ENCODE measurements around the gene DNAH3.

Gene DNAH3

GRCh38 chr16:21194771-21195301 is 44.2 kb upstream of the DNAH3 start:
- no peak for TF ChIP-seq CTCF (IDR thresholded peaks at IDR 0.05)
- peaks cover 5% of the 10 kb centered on the region for H3K4me1 Mint-ChIP-seq

GRCh38 chr16:21192991-21193390 is 42.3 kb upstream of the DNAH3 start:
- Mint-ChIP-seq H3K36me3 (ENCODE audit: low read depth) (no peaks in the 10 kb centered on the region), H3K4me3 (no peak overlapping the region), H3K9me3 (peaks cover 9% of the 10 kb centered on the region), H3K4me1 (peaks cover 5% of the 10 kb centered on the region), H3K27ac (no peak overlapping the region), H3K27me3 (ENCODE audit: low read depth, poor library complexity) (peaks cover 30% of the 10 kb centered on the region)
- DNase-seq, result no peak
- no peak for TF ChIP-seq CTCF (IDR thresholded peaks at IDR 0.05)

More at GRCh38 chr16:21194771-21195301, 44.2 kb upstream of the DNAH3 start:
- Mint-ChIP-seq H3K27ac (no peak overlapping the region), H3K9me3 (peaks cover 9% of the 10 kb centered on the region), H3K36me3 (ENCODE audit: low read depth) (no peaks in the 10 kb centered on the region), H3K4me3 (no peak overlapping the region), H3K27me3 (ENCODE audit: low read depth, poor library complexity) (peaks cover 27% of the 10 kb centered on the region)
- no peak for DNase-seq

GRCh38 chr16:21190599-21190998 is 40.0 kb upstream of the DNAH3 start:
- H3K27me3 Mint-ChIP-seq (ENCODE audit: low read depth, poor library complexity), result peaks cover 22% of the 10 kb centered on the region
- peaks cover 5% of the 10 kb centered on the region for H3K4me1 Mint-ChIP-seq
- no peaks in the 10 kb centered on the region for H3K36me3 Mint-ChIP-seq (ENCODE audit: low read depth)
- DNase-seq, result no peak
- peaks cover 9% of the 10 kb centered on the region for H3K9me3 Mint-ChIP-seq
- TF ChIP-seq CTCF (IDR thresholded peaks at IDR 0.05), result no peak
- H3K27ac Mint-ChIP-seq, result no peak overlapping the region
- no peak overlapping the region for H3K4me3 Mint-ChIP-seq

- H3K27me3 Mint-ChIP-seq (ENCODE audit: low read depth, poor library complexity), result peaks cover 16% of the 10 kb centered on the region
- DNase-seq, result no peak
- H3K27ac Mint-ChIP-seq, result no peak overlapping the region
- no peak for TF ChIP-seq CTCF (IDR thresholded peaks at IDR 0.05)
- no peaks in the 10 kb centered on the region for H3K36me3 Mint-ChIP-seq (ENCODE audit: low read depth)
- H3K9me3 Mint-ChIP-seq, result peaks cover 9% of the 10 kb centered on the region
- peaks cover 5% of the 10 kb centered on the region for H3K4me1 Mint-ChIP-seq
- no peak overlapping the region for H3K4me3 Mint-ChIP-seq
These were observed 39.4 kb upstream of the DNAH3 start for GRCh38 chr16:21190013-21190412.

- no peak for DNase-seq
- Mint-ChIP-seq H3K27ac (no peak overlapping the region), H3K27me3 (ENCODE audit: low read depth, poor library complexity) (peaks cover 16% of the 10 kb centered on the region), H3K36me3 (ENCODE audit: low read depth) (no peaks in the 10 kb centered on the region), H3K4me1 (no peaks in the 10 kb centered on the region), H3K4me3 (no peak overlapping the region), H3K9me3 (peaks cover 13% of the 10 kb centered on the region)
- no peak for TF ChIP-seq CTCF (IDR thresholded peaks at IDR 0.05)
These were observed 38.7 kb upstream of the DNAH3 start for GRCh38 chr16:21189311-21189710.

- DNase-seq, result no peak
- Mint-ChIP-seq H3K4me3 (no peak overlapping the region), H3K36me3 (ENCODE audit: low read depth) (peaks cover 25% of the 10 kb centered on the region), H3K27ac (no peak overlapping the region), H3K27me3 (ENCODE audit: low read depth, poor library complexity) (peaks cover 16% of the 10 kb centered on the region), H3K4me1 (no peaks in the 10 kb centered on the region), H3K9me3 (peaks cover 31% of the 10 kb centered on the region)
- no peak for TF ChIP-seq CTCF (IDR thresholded peaks at IDR 0.05)
These were observed 35.7 kb upstream of the DNAH3 start for GRCh38 chr16:21186326-21186691.
